Hepatocyte (in vitro differentiated cells): ENCODE results near the gene GPNMB. TPM values are rescaled to one million over a fixed set of nuclear protein-coding genes. Genes with fewer than 3 reads are reported as not detected.

Source experiments
- DNase-seq: peaks from one replicate; pipeline ENCODE4 v3.0.0-alpha.2; 2016; ENCODE audit warnings: low spot score
- H2AFZ ChIP-seq: fragments of 200-600 bp; sonication (generic); 2 replicates; pipeline ENCODE4 v1.6.0; 2016; ENCODE audit warnings: antibody characterized with exemption, mild to moderate bottlenecking
- H3K27ac ChIP-seq: fragments of 200-600 bp; sonication (generic); 2 replicates; pipeline ENCODE4 v1.5.1; 2016; ENCODE audit warnings: mild to moderate bottlenecking
- H3K27me3 ChIP-seq: fragments of 200-600 bp; sonication (generic); 2 replicates; pipeline ENCODE4 v1.6.1; 2016
- H3K36me3 ChIP-seq: fragments of 200-600 bp; sonication (generic); replicated peaks from 2 replicates; pipeline ENCODE4 v1.5.1; 2016; ENCODE audit warnings: low read depth; ENCODE audit not compliant: insufficient read depth
- H3K4me1 ChIP-seq: fragments of 200-600 bp; sonication (generic); 2 replicates; pipeline ENCODE4 v1.5.1; 2016; ENCODE audit warnings: mild to moderate bottlenecking, moderate library complexity; ENCODE audit not compliant: insufficient read depth
- H3K4me2 ChIP-seq: fragments of 200-600 bp; sonication (generic); 2 replicates; pipeline ENCODE4 v1.6.0; 2016
- H3K4me3 ChIP-seq: fragments of 200-600 bp; sonication (generic); 2 replicates; pipeline ENCODE4 v1.5.1; 2016; ENCODE audit warnings: mild to moderate bottlenecking
- H3K79me2 ChIP-seq: fragments of 200-600 bp; sonication (generic); 2 replicates; pipeline ENCODE4 v1.6.0; 2017; ENCODE audit warnings: mild to moderate bottlenecking
- H3K9me2 ChIP-seq: fragments of 200-600 bp; sonication (generic); replicated peaks from 2 replicates; pipeline ENCODE4 v1.6.0; 2017; ENCODE audit warnings: mild to moderate bottlenecking; ENCODE audit not compliant: insufficient read depth
- H3K9me3 ChIP-seq: fragments of 200-600 bp; sonication (generic); 2 replicates; pipeline ENCODE4 v1.5.1; 2016; ENCODE audit warnings: low read depth, mild to moderate bottlenecking
- H4K20me1 ChIP-seq: fragments of 200-600 bp; sonication (generic); 2 replicates; pipeline ENCODE4 v1.6.0; 2016; ENCODE audit warnings: mild to moderate bottlenecking; ENCODE audit not compliant: insufficient read depth, poor library complexity, severe bottlenecking
- EZH2 ChIP-seq: fragments of 200-600 bp; sonication (generic); IDR thresholded peaks from 2 replicates; pipeline ENCODE4 v1.6.1; 2016; ENCODE audit warnings: antibody characterized with exemption, mild to moderate bottlenecking, borderline replicate concordance
- EZH2phosphoT487 ChIP-seq: fragments of 200-600 bp; sonication (generic); IDR thresholded peaks from one replicate; pipeline ENCODE4 v1.6.1; 2018; ENCODE audit warnings: antibody characterized with exemption, mild to moderate bottlenecking, low read depth, moderate library complexity; ENCODE audit not compliant: unreplicated experiment, severe bottlenecking
- WGBS: methylation state at CpG from one replicate; pipeline ENCODE4 v1.1.6; 2016; ENCODE audit warnings: low lambda C conversion rate; ENCODE audit errors: missing lambda C conversion rate; 5-methylcytosine and 5-hydroxymethylcytosine counted together
- polyA plus RNA-seq: library from polyadenylated mRNA; unstranded; fragments of >200 nt; fragmentation: Nextera tagmentation; extraction: Ambion mirVana; gene quantifications from 2 replicates; pipeline ENCODE4 v1.2.1, GENCODE V29; 2016
- total RNA-seq: library from RNA; depleted of rRNA; stranded (reverse); fragments of >200 nt; gene quantifications from 2 replicates; pipeline ENCODE4 v1.2.3, GENCODE V29; 2014
- TF ChIP-seq, protein P1 (sequence below): fragments of 200-600 bp; sonication (generic); IDR thresholded peaks from 2 replicates; pipeline ENCODE4 v1.5.1; 2016; ENCODE audit warnings: antibody characterized with exemption, mild to moderate bottlenecking; ENCODE audit not compliant: poor library complexity

GPNMB gene
- total and polyA plus RNA-seq, 2 experiments from 2014 or later = 32.1 to 36.3 TPM

DNA sequence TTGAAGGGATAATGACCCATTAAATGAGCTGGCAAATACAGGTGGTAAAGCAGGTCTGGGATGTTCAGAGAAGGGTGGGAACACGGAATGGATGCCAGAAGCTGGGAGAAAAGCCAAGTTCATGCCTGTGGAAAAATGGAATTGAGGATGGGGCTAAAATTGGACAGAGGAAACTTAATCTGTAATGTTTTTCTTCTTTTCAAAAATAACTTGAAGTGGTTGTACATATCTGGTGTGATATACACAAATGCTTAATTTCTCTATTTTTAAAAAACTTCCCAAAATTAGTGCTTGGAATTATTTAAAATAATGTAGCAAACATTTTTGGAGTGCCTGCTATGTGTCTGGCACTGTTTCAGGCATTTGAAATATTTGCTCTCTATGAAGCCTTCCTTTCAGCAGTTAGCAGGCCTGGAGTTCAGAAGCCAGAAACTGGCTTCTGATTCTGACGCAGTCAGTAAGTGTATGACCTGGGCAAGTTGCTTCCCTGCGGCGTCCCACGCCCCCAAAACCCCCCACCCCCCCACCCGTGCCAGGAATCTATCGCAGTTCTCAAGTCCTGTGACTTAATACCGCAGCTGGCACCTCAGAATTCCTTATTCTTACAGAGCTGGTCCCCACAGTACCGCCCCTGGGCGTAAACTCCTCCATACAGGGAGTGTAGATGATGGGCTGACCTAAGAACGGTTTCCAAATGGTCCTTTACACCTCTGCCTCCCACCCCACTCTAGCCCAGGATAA is 51.7 kb downstream of the GPNMB start:
- H3K9me3 ChIP-seq = no peaks in the 10 kb centered on the region
- no peak for TF ChIP-seq EZH2
- TF ChIP-seq EZH2phosphoT487 = no peak
- TF ChIP-seq, protein P1, sequence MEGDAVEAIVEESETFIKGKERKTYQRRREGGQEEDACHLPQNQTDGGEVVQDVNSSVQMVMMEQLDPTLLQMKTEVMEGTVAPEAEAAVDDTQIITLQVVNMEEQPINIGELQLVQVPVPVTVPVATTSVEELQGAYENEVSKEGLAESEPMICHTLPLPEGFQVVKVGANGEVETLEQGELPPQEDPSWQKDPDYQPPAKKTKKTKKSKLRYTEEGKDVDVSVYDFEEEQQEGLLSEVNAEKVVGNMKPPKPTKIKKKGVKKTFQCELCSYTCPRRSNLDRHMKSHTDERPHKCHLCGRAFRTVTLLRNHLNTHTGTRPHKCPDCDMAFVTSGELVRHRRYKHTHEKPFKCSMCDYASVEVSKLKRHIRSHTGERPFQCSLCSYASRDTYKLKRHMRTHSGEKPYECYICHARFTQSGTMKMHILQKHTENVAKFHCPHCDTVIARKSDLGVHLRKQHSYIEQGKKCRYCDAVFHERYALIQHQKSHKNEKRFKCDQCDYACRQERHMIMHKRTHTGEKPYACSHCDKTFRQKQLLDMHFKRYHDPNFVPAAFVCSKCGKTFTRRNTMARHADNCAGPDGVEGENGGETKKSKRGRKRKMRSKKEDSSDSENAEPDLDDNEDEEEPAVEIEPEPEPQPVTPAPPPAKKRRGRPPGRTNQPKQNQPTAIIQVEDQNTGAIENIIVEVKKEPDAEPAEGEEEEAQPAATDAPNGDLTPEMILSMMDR = no peak
- peak overlapping the region; percentile 87 for H3K27ac ChIP-seq
- no peaks in the 10 kb centered on the region for H3K27me3 ChIP-seq
- H3K4me2 ChIP-seq = peak overlapping the region; percentile 74
- DNase-seq = no peak
- no peaks in the 10 kb centered on the region for H3K9me2 ChIP-seq
- H3K36me3 ChIP-seq = no peaks in the 10 kb centered on the region
- no peaks in the 10 kb centered on the region for H4K20me1 ChIP-seq
- H2AFZ ChIP-seq = peak overlapping the region; percentile 90
- peaks cover 39% of the 10 kb centered on the region for H3K79me2 ChIP-seq
- peaks cover 17% of the 10 kb centered on the region for H3K4me1 ChIP-seq
- H3K4me3 ChIP-seq = peak overlapping the region; percentile 3
- 91% methylated on average over 10 of the region's 11 CpGs for WGBS

DNA sequence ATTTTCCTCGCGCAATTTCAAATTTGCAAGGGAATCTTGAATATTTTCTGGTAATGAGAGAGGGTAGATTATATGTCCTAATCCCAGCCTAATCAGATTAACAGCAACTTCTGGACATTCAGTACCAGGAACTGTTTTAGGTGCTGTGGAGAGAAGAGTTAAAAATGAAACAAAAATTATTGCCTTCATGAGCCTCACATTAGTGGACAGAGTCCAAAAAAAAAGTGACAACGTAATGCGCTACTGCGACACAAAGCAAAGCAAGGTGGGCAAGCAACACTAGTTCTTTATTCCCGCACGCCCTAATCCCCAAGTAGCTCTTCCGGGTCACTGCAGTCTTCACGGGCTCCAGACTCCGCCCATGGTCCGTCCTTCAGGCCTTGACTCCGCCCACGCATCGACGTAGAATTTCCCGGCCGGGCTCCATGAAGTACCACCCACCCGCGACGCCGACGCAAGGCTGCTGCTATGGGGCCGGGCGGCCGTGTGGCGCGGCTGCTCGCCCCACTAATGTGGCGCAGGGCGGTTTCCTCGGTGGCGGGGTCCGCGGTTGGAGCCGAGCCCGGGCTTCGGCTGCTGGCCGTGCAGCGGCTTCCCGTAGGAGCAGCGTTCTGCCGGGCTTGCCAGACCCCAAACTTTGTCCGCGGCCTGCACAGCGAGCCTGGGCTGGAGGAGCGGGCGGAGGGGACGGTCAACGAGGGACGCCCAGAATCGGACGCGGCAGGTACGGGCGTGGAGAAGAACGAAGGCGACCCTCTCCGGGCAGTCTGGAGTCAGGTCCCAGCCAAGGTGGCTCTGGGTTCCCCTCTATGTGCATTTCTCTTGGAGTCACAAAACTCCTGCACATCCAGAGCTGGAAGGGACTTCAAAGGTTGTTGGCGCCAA is 52.6 kb downstream of the GPNMB start, which contains the start of gene MALSU1:
TSS of gene MALSU1 (plus strand) at position 455 of the 885 bp plus-strand sequence. CDS start at position 469, 14 bp downstream.
- peak within 1 kb of the TSS; percentile 87 for H3K27ac ChIP-seq
- no peaks in the 10 kb centered on the region for H3K9me2 ChIP-seq
- TF ChIP-seq, protein P1 = no peak
- no peak for TF ChIP-seq EZH2
- TF ChIP-seq EZH2phosphoT487 = no peak
- H3K36me3 ChIP-seq = no peaks in the 10 kb centered on the region
- 4% methylated on average over 59 of the region's 59 CpGs for WGBS
- no peaks in the 10 kb centered on the region for H3K27me3 ChIP-seq
- peaks cover 47% of the 10 kb centered on the region for H3K79me2 ChIP-seq
- H3K4me3 ChIP-seq = peak within 1 kb of the TSS; percentile 83
- H2AFZ ChIP-seq = peak within 1 kb of the TSS; percentile 90
- peak; percentile 100 for DNase-seq
- peak within 1 kb of the TSS; percentile 85 for H3K4me2 ChIP-seq
- H3K4me1 ChIP-seq = peaks cover 17% of the 10 kb centered on the region
- H4K20me1 ChIP-seq = no peaks in the 10 kb centered on the region
- no peaks in the 10 kb centered on the region for H3K9me3 ChIP-seq

DNA sequence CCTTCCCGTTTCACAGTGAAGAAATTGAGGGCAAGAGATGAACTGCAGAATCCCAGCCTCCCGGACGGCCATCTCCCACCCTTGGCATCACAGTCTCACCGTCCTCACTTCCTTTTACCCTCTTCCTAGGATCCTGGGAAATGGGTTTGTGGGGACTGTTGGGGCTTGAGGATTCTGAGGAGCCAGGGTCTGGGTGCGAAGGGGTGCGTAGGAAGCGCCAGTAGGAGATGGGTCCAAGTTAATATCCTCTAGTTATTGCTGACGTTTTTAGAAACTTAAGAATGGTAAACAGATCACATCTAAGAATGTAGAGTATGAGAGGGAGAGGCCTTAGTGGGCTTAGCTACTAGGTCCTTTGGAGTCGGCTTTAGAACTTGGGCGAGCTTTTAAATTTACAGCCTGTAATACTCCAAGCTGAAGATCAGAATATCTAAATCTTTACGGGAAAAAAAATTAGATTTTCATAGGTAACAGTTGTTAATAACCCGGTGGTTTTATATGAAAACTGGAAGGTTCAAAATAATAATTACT is 53.3 kb downstream of the GPNMB start:
- peaks cover 55% of the 10 kb centered on the region for H3K79me2 ChIP-seq
- TF ChIP-seq, protein P1 = no peak
- TF ChIP-seq EZH2 (no peak), EZH2phosphoT487 (no peak)
- no peaks in the 10 kb centered on the region for H3K36me3 ChIP-seq
- H3K9me3 ChIP-seq = no peaks in the 10 kb centered on the region
- peaks cover 17% of the 10 kb centered on the region for H3K4me1 ChIP-seq
- no peaks in the 10 kb centered on the region for H3K9me2 ChIP-seq
- DNase-seq = no peak
- peak overlapping the region; percentile 85 for H3K4me2 ChIP-seq
- WGBS = 13% methylated on average over 12 of the region's 12 CpGs
- H3K27me3 ChIP-seq = no peaks in the 10 kb centered on the region
- no peaks in the 10 kb centered on the region for H4K20me1 ChIP-seq
- peak overlapping the region; percentile 61 for H2AFZ ChIP-seq
- peak overlapping the region; percentile 82 for H3K27ac ChIP-seq
- peak overlapping the region; percentile 83 for H3K4me3 ChIP-seq
